Measurements from ENCODE around the gene SCUBE1. TPM values are rescaled to one million over a fixed set of nuclear protein-coding genes. Genes with fewer than 3 reads are reported as not detected.

The SCUBE1 gene
- total RNA-seq, 2 experiments from 2014 or later = 0.08 to 0.23 TPM

GRCh38 chr22:43213962-43214361, 129.2 kb downstream of the SCUBE1 start:
- no peaks in the 10 kb centered on the region for H3K27me3 Mint-ChIP-seq
- H3K4me1 Mint-ChIP-seq = no peaks in the 10 kb centered on the region
- no peaks in the 10 kb centered on the region for H3K36me3 Mint-ChIP-seq
- H3K27ac Mint-ChIP-seq = no peak overlapping the region
- H3K4me3 Mint-ChIP-seq = no peak overlapping the region
- H3K9me3 Mint-ChIP-seq = no peaks in the 10 kb centered on the region
- no peak for DNase-seq

DNA sequence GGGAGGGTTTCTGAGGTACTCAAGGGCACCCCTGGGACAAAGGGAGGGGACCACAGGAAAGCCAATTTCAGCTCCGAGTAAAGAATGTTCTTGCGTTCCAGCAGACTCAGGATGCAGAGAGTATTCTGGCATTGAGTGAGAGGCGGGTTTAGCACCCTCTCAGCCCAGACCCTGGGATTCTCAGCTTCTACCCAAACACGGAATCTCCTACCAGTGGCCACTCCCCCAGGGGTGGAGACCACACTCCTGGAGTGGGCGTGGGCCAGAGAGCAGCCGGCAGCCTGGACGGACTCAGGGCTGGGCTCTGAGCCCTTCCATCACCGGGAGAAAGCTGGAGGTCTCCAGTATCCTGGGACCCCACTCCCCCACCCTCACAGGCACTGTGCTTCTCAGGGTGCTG, 130.1 kb downstream of the SCUBE1 start:
- Mint-ChIP-seq H3K4me1 (no peaks in the 10 kb centered on the region), H3K4me3 (no peak overlapping the region), H3K27ac (no peak overlapping the region), H3K9me3 (no peaks in the 10 kb centered on the region), H3K36me3 (no peaks in the 10 kb centered on the region), H3K27me3 (no peaks in the 10 kb centered on the region)
- no peak for DNase-seq

GRCh38 chr22:43212434-43212952, 130.7 kb downstream of the SCUBE1 start:
- Mint-ChIP-seq H3K36me3 (no peaks in the 10 kb centered on the region), H3K4me3 (no peak overlapping the region), H3K27ac (no peak overlapping the region), H3K4me1 (no peaks in the 10 kb centered on the region), H3K9me3 (no peaks in the 10 kb centered on the region), H3K27me3 (no peaks in the 10 kb centered on the region)
- no peak for DNase-seq

DNA sequence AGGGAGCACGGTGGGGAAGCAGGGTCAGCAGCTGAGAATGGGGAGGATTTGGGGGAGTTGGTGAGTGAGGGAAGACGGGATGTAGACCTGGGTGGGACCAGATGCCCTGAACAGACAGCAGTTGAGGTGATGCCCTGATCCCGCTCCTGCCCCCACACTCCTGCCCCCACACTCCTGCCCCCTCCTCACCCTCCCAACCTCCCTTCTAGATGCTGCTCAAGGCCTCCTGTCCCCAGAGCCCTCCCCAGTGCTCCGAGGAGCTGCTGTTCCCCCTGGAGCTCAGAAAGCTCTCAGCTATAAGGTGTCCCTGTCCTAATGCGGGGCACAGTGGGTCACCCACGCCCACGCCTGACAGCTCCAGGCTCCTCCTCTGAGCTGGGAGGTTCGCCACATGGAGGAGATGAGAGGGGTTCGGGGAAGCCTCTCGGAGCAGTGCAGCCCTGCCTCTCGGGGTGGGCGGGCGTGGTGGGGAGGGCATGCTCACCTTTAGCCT, 131.2 kb downstream of the SCUBE1 start:
- H3K4me3 Mint-ChIP-seq = no peak overlapping the region
- no peaks in the 10 kb centered on the region for H3K9me3 Mint-ChIP-seq
- DNase-seq = no peak
- H3K27ac Mint-ChIP-seq = no peak overlapping the region
- H3K27me3 Mint-ChIP-seq = no peaks in the 10 kb centered on the region
- no peaks in the 10 kb centered on the region for H3K36me3 Mint-ChIP-seq
- H3K4me1 Mint-ChIP-seq = no peaks in the 10 kb centered on the region

GRCh38 chr22:43210631-43211515, 132.3 kb downstream of the SCUBE1 start:
- no peaks in the 10 kb centered on the region for H3K36me3 Mint-ChIP-seq
- H3K4me3 Mint-ChIP-seq = no peak overlapping the region
- H3K27me3 Mint-ChIP-seq = no peaks in the 10 kb centered on the region
- no peak for DNase-seq
- H3K9me3 Mint-ChIP-seq = no peaks in the 10 kb centered on the region
- peaks cover 4% of the 10 kb centered on the region for H3K4me1 Mint-ChIP-seq
- H3K27ac Mint-ChIP-seq = no peak overlapping the region

DNA sequence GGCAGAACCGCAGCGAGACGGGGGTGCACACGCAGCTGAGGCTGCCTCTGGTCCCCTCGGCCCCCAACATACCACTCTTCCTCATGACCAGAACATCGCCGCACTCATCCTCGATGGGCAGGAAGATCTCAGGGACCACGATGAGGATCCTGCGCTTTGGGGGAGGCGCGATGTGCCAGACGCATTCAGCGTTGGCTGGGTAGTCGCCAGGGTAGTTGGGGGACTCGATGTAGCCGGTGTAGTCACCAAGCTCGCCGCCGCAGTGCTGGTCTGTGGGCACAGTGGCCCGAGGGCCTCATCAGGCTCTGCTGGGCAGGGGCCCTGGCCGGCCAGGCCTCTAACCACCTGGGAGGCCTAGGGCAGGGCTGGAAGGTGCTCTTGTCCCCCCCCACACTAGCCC, 133.2 kb downstream of the SCUBE1 start:
- Mint-ChIP-seq H3K27me3 (no peaks in the 10 kb centered on the region), H3K4me1 (peaks cover 6% of the 10 kb centered on the region), H3K27ac (no peak overlapping the region), H3K4me3 (no peak overlapping the region), H3K9me3 (no peaks in the 10 kb centered on the region), H3K36me3 (no peaks in the 10 kb centered on the region)
- no peak for DNase-seq

GRCh38 chr22:43209523-43209890, 133.7 kb downstream of the SCUBE1 start:
- H3K4me3 Mint-ChIP-seq = no peak overlapping the region
- no peaks in the 10 kb centered on the region for H3K36me3 Mint-ChIP-seq
- H3K9me3 Mint-ChIP-seq = no peaks in the 10 kb centered on the region
- no peaks in the 10 kb centered on the region for H3K27me3 Mint-ChIP-seq
- DNase-seq = no peak
- H3K27ac Mint-ChIP-seq = no peak overlapping the region
- H3K4me1 Mint-ChIP-seq = peaks cover 8% of the 10 kb centered on the region

DNA sequence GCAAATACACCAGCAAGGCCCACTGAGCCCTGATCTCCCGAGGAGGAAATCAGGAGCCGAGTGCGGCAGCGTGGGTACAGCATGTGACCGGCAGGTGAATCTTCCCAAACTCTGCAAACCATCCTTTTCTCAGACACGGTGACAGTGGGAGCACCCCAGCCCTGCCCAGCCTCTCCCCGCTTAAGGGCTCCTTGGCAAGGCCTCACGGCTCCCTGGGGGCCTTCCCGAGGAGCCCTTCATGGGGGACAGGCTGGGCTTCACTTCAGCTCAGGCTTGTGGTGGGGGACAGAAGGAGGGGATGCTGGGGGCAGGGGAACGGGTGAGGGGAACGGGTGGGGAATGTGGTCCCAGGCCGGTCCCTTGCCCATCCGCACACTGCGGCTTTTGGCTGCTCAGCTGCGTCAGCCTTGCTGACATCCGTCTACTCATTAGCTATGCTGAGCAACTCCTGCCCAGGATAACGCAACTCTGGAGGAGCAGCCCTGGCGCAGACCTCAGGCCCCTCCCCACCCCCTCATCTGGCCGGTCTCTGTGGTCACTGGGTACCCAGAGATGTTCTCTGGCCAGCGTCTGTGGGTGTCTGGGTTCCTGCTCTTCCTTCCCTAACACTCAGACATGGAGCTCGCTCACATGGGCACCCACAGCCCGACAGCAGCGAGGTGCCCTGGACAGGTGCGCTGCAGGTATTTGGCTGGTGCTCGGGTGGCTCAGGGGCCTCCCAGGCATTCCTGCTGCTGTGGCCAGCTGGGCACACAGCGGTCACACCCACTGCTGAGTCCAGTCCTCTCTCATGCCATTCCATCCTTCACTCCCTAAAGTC, 134.3 kb downstream of the SCUBE1 start:
- H3K36me3 Mint-ChIP-seq = no peaks in the 10 kb centered on the region
- H3K27ac Mint-ChIP-seq = no peak overlapping the region
- no peak for DNase-seq
- H3K9me3 Mint-ChIP-seq = no peaks in the 10 kb centered on the region
- peaks cover 8% of the 10 kb centered on the region for H3K4me1 Mint-ChIP-seq
- H3K27me3 Mint-ChIP-seq = no peaks in the 10 kb centered on the region
- no peak overlapping the region for H3K4me3 Mint-ChIP-seq

DNA sequence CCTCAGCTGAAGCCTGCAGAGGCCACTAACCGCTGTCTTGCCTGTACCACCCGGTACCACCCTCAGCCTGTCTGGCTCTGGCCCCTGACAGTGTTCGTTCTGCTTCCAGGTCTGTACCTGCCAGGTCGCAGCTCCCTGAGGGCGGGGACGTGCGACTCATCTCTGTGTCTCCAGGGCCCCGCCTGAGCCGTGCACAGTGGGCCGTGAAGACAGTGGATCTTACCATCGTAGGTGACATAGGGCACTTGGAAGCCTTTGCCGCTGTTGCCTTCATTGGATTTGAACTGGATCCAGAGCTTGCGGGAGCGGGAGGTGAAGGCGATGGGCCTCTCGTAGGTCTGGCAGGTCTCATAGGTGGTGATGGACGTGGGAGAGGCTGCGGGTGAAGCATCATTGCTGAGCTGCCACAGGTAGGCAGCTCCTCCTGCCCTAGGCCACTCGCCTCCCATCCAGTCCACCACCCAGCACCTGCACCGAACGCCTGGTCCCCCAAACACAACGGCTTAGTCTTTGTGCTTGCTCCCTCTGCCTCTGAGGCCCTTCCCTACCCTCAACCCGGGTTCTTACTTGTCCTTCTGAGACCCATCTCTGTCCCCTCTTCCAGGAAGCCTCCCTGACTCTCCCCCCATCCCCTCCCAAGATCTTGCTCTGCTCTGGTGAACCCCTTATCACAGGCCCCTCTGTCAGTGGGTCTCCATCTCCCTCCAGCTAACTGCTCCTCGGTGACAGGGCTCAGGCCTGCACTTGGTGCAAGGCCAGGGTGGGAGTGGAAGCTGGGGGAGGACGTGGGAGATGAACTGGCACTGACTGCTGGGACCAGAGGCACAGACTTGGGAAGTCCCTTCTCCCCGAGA, 135.1 kb downstream of the SCUBE1 start:
- Mint-ChIP-seq H3K4me1 (peaks cover 8% of the 10 kb centered on the region), H3K27ac (no peak overlapping the region), H3K36me3 (no peaks in the 10 kb centered on the region), H3K27me3 (no peaks in the 10 kb centered on the region), H3K4me3 (no peak overlapping the region), H3K9me3 (no peaks in the 10 kb centered on the region)
- no peak for DNase-seq

- H3K27ac Mint-ChIP-seq = no peak overlapping the region
- no peak for DNase-seq
- no peaks in the 10 kb centered on the region for H3K36me3 Mint-ChIP-seq
- H3K4me3 Mint-ChIP-seq = no peak overlapping the region
- H3K9me3 Mint-ChIP-seq = no peaks in the 10 kb centered on the region
- no peaks in the 10 kb centered on the region for H3K27me3 Mint-ChIP-seq
- peaks cover 8% of the 10 kb centered on the region for H3K4me1 Mint-ChIP-seq
These were observed 135.8 kb downstream of the SCUBE1 start for GRCh38 chr22:43207386-43207785.

DNA sequence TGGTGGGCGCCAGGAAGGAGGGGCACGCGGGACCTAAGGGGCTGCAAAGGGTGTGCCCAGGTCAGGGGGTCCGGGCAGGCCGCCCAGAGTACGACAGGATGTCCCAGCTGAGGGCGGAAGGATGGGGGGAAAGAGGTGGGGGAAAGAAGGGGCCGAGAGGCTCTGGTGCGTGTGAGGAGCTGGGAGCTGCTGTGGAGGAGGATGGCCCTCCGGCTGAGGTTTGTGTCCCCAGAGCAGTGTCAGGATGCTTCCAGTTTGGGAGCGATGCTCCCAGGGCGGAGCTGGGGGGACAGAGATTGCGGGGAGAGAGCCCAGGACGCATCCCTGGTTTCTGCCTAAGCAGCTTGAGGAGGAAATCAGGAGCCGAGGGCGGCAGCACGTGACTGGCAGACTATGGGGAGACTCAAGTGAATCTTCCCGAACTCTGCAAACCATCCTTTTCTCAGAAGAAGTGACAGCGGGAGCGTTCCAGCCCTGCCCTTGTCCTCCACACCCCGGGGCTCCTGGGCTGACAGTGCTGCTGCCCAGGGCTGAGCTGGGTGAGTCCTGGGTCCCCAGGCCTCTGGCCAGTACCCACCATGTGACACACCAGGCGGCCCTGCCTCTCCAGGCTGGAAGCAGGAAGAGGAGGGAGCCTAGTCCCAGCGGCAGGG, 136.5 kb downstream of the SCUBE1 start:
- no peak overlapping the region for H3K27ac Mint-ChIP-seq
- no peaks in the 10 kb centered on the region for H3K27me3 Mint-ChIP-seq
- peaks cover 8% of the 10 kb centered on the region for H3K4me1 Mint-ChIP-seq
- H3K4me3 Mint-ChIP-seq = no peak overlapping the region
- no peaks in the 10 kb centered on the region for H3K9me3 Mint-ChIP-seq
- no peak for DNase-seq
- no peaks in the 10 kb centered on the region for H3K36me3 Mint-ChIP-seq

DNA sequence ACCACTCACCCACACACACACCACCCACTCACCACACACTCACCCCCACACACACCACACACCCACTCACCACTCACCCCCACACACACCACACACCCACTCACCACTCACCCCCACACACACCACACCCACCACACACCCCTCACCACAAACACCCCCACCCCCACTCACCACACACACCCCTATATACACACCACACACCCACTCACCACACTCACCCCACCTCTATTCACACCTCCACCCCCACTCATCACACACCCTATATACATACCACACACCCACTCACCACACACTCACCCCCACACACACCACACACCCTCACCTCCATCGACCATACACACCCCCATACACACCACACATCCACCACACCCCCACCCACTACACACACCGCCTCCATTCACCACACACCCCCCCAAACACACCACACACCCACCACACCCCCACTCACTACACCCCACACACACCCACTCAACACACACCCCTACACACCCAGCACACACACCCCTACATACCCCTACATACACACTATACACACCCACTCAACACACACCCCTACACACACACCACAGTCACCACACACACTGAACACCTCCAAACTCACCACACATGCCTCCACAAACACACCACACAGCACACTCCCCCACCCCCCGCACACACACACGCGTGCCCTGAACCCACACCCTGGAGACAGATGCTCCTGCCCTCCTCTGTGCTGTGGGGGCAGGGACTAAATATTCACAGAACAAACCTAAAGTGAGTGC, 137.2 kb downstream of the SCUBE1 start:
- H3K36me3 Mint-ChIP-seq = no peaks in the 10 kb centered on the region
- peaks cover 8% of the 10 kb centered on the region for H3K4me1 Mint-ChIP-seq
- peak; percentile 18 for DNase-seq
- H3K4me3 Mint-ChIP-seq = no peak overlapping the region
- H3K9me3 Mint-ChIP-seq = no peaks in the 10 kb centered on the region
- H3K27ac Mint-ChIP-seq = no peak overlapping the region
- H3K27me3 Mint-ChIP-seq = no peaks in the 10 kb centered on the region

GRCh38 chr22:43205261-43205691, 137.9 kb downstream of the SCUBE1 start:
- Mint-ChIP-seq H3K27me3 (no peaks in the 10 kb centered on the region), H3K4me3 (no peak overlapping the region), H3K27ac (no peak overlapping the region), H3K9me3 (no peaks in the 10 kb centered on the region), H3K4me1 (peaks cover 8% of the 10 kb centered on the region), H3K36me3 (no peaks in the 10 kb centered on the region)
- no peak for DNase-seq

Measured in activated naive CD8-positive, alpha-beta T cell treated with anti-CD3 and anti-CD28 coated beads for 36 hours (primary cell).